HCT116 (cell line): ENCODE measurements around the gene SLC8A1. TPM values are rescaled to one million over a fixed set of nuclear protein-coding genes. Genes with fewer than 3 reads are reported as not detected.

ENCODE experiments used
- ATAC-seq: fragments of 200-7000 bp; cut with Tn5 transposase; 2 replicates; pipeline ENCODE4 v1.9.1; 2020; ENCODE audit warnings: mild to moderate bottlenecking, moderate library complexity
- BruUV-seq: library from RNA; stranded (reverse); fragments of 400-500 nt; replicated peaks from 2 replicates; lab custom pipeline; 2021; lab: Mats Ljungman, UMichigan
- CTCF ChIA-PET: fragments of 300-600 bp; sonication (Branson Sonifier 250); formaldehyde crosslinking; loops from one replicate; lab custom pipeline; 2021; ENCODE audit warnings: antibody characterized with exemption; lab: Charles Lee
- POLR2A ChIA-PET: fragments of 300-600, 350-600 bp; sonication (Branson Sonifier 250); formaldehyde crosslinking; loops from one replicate; lab custom pipeline; 2021; ENCODE audit warnings: antibody characterized with exemption; lab: Charles Lee
- RAD21 ChIA-PET, 2 experiments: fragments of 300-600 bp; sonication (Branson Sonifier 250); formaldehyde crosslinking; loops; one replicate each; lab custom pipeline; 2023; ENCODE audit warnings: low total read pairs in 2 of 2; ENCODE audit not compliant: uncharacterized antibody in 2 of 2, unreplicated experiment in 2 of 2, low non-redundant PET in 1 of 2; lab: Charles Lee
- DNase-seq: peaks from one replicate; pipeline ENCODE4 v3.0.0-alpha.2; 2010; ENCODE audit warnings: low read depth, low spot score
- H2AFZ ChIP-seq: fragments of 200-600 bp; shearing (Covaris generic), sonication (generic); 2 replicates; pipeline ENCODE4 v1.6.1; 2017; ENCODE audit warnings: low read depth, mixed run types, mixed read lengths, antibody characterized with exemption, low read length; ENCODE audit not compliant: poor library complexity, severe bottlenecking
- H3K27ac ChIP-seq: 2 replicates; pipeline ENCODE4 v1.5.1; 2012; ENCODE audit warnings: low read depth, low read length
- H3K27me3 ChIP-seq: fragments of 200-600 bp; sonication (generic); 2 replicates; pipeline ENCODE4 v1.6.1; 2016; ENCODE audit warnings: mixed run types, low read length, mixed read lengths; ENCODE audit not compliant: insufficient read depth
- H3K36me3 ChIP-seq, 2 experiments: fragments of 200-500 bp in 1 of 2; fragments of 200-600 bp in 1 of 2; sonication (Bioruptor generic) in 1 of 2; sonication (generic) in 1 of 2; 2 replicates each; pipeline versions ENCODE4 v1.5.1 to v1.6.1; 2014 to 2016; ENCODE audit warnings: low read length in 2 of 2, inconsistent platforms in 1 of 2, mixed read lengths in 1 of 2, mixed run types in 1 of 2; ENCODE audit not compliant: insufficient read depth in 2 of 2, control insufficient read depth in 1 of 2
- H3K4me1 ChIP-seq, 2 experiments: fragments of 200-600 bp in 1 of 2; sonication (generic) in 1 of 2; 2 replicates each; pipeline versions ENCODE4 v1.5.1 to v1.6.1; 2012 to 2017; ENCODE audit warnings: low read length in 2 of 2, inconsistent platforms in 1 of 2, mild to moderate bottlenecking in 1 of 2, mixed read lengths in 1 of 2, mixed run types in 1 of 2, moderate library complexity in 1 of 2; ENCODE audit not compliant: insufficient read depth in 2 of 2, control insufficient read depth in 1 of 2
- H3K4me2 ChIP-seq: fragments of 200-600 bp; sonication (generic); 2 replicates; pipeline ENCODE4 v1.6.1; 2017; ENCODE audit warnings: mixed run types, low read length, mixed read lengths
- H3K4me3 ChIP-seq, 2 experiments: fragments of 200-600 bp in 1 of 2; sonication (generic) in 1 of 2; replicated peaks in 1 of 2; 2 replicates each; pipeline ENCODE4 v1.5.1; 2011 to 2016; ENCODE audit warnings: low read length in 2 of 2, control low read depth in 1 of 2, low read depth in 1 of 2, mild to moderate bottlenecking in 1 of 2, mixed read lengths in 1 of 2, mixed run types in 1 of 2
- H3K79me2 ChIP-seq: fragments of 200-600 bp; sonication (generic); 2 replicates; pipeline ENCODE4 v1.6.1; 2017; ENCODE audit warnings: mild to moderate bottlenecking, mixed run types, low read length, moderate library complexity, mixed read lengths; ENCODE audit not compliant: insufficient read depth
- H3K9ac ChIP-seq: fragments of 200-600 bp; sonication (generic); 2 replicates; pipeline ENCODE4 v1.6.1; 2016; ENCODE audit warnings: low read length, mixed read lengths
- H3K9me2 ChIP-seq: fragments of 200-600 bp; sonication (generic), shearing (Covaris generic); 2 replicates; pipeline ENCODE4 v1.6.1; 2017; ENCODE audit warnings: mixed run types, mild to moderate bottlenecking, moderate library complexity; ENCODE audit not compliant: insufficient read depth
- H3K9me3 ChIP-seq, 2 experiments: fragments of 200-500 bp in 1 of 2; fragments of 200-600 bp in 1 of 2; sonication (Bioruptor generic) in 1 of 2; sonication (generic) in 1 of 2; 2 replicates each; pipeline ENCODE4 v1.6.1; 2014 to 2017; ENCODE audit warnings: low read length in 2 of 2, mixed read lengths in 2 of 2, inconsistent platforms in 1 of 2, low read depth in 1 of 2, mild to moderate bottlenecking in 1 of 2, mixed run types in 1 of 2, moderate library complexity in 1 of 2; ENCODE audit not compliant: control insufficient read depth in 1 of 2, insufficient read depth in 1 of 2
- H4K20me1 ChIP-seq: fragments of 200-600 bp; sonication (generic), shearing (Covaris generic); 2 replicates; pipeline ENCODE4 v1.6.1; 2017; ENCODE audit warnings: mixed run types, mild to moderate bottlenecking, moderate library complexity; ENCODE audit not compliant: insufficient read depth
- CEBPB ChIP-seq: IDR thresholded peaks from 2 replicates; pipeline ENCODE4 v1.6.1; 2012; ENCODE audit warnings: low read depth
- CTCF ChIP-seq, 3 experiments: fragments of 200-600 bp in 1 of 3; sonication (generic) in 1 of 3; IDR thresholded peaks in 2 of 3; conservative IDR thresholded peaks in 1 of 3; 2 replicates each; pipeline ENCODE4 v1.5.1; 2012 to 2017; ENCODE audit warnings: low read depth in 2 of 3, low read length in 2 of 3, antibody characterized with exemption in 1 of 3, borderline replicate concordance in 1 of 3, control low read depth in 1 of 3, mild to moderate bottlenecking in 1 of 3, mixed read lengths in 1 of 3, mixed run types in 1 of 3, moderate library complexity in 1 of 3; ENCODE audit not compliant: insufficient read depth in 1 of 3
- EZH2 ChIP-seq: fragments of 200-600 bp; sonication (generic); IDR thresholded peaks from 2 replicates; pipeline ENCODE4 v1.6.1; 2017; ENCODE audit warnings: antibody characterized with exemption, mixed run types
- EZH2phosphoT487 ChIP-seq: fragments of 200-600 bp; IDR thresholded peaks from 2 replicates; pipeline ENCODE4 v1.6.1; 2018; ENCODE audit warnings: antibody characterized with exemption, borderline replicate concordance
- FOSL1 ChIP-seq: IDR thresholded peaks from 2 replicates; pipeline ENCODE4 v1.6.1; 2012; ENCODE audit warnings: low read depth
- SP1 ChIP-seq: IDR thresholded peaks from 2 replicates; pipeline ENCODE4 v1.6.1; 2012; ENCODE audit warnings: low read depth
- SRF ChIP-seq: IDR thresholded peaks from 2 replicates; pipeline ENCODE4 v1.6.1; 2012; ENCODE audit warnings: low read depth
- ZBTB33 ChIP-seq: IDR thresholded peaks from 2 replicates; pipeline ENCODE4 v1.6.1; 2011; ENCODE audit warnings: mild to moderate bottlenecking, low read length, moderate library complexity; ENCODE audit not compliant: insufficient replicate concordance; ENCODE audit errors: extremely low read depth
- intact Hi-C: fragments of 100-400 bp; cut with micrococcal nuclease; formaldehyde crosslinking; loops from 2 replicates; pipeline ENCODE4 v1.10.0; 2022
- total RNA-seq: library from RNA; stranded (reverse); gene quantifications from one replicate; pipeline ENCODE4 v1.2.1, GENCODE V29; 2021; ENCODE audit not compliant: unreplicated experiment

SLC8A1 gene
- total RNA-seq, 1 experiment from 2014 or later: 0.07 TPM

GRCh38 chr2:40485854-40486253 lies 34.0 kb upstream of the SLC8A1 start:
- Histone ChIP-seq H3K9me2 (no peaks in the 10 kb centered on the region), H2AFZ (no peak overlapping the region), H4K20me1 (no peaks in the 10 kb centered on the region), H3K27me3 (peaks cover 3% of the 10 kb centered on the region; the same call in 1 of the 2 replicates), H3K9me3 (no peaks in the 10 kb centered on the region), H3K9ac (no peak overlapping the region), H3K36me3 (no peaks in the 10 kb centered on the region), H3K4me2 (no peak overlapping the region), H3K4me3 (no peak overlapping the region), H3K79me2 (no peaks in the 10 kb centered on the region), H3K27ac (no peak overlapping the region), H3K4me1 (no peaks in the 10 kb centered on the region)
- no TSS peak for BruUV-seq
- ChIA-PET RAD21 (no interaction called here), CTCF (no interaction called here), POLR2A (no interaction called here)
- DNase-seq (no peak), ATAC-seq (no peak)
- TF ChIP-seq FOSL1: no peak
- TF ChIP-seq SP1: no peak
- no peak for TF ChIP-seq CTCF (IDR thresholded peaks at IDR 0.05 in 2 of 3, conservative IDR thresholded peaks at IDR 0.05 in 1 of 3; ENCODE audit: borderline replicate concordance in 1 of 3, insufficient read depth in 1 of 3, low read depth in 2 of 3, low read length in 2 of 3)
- TF ChIP-seq EZH2: no peak
- TF ChIP-seq SRF: no peak
- no peak for TF ChIP-seq ZBTB33
- no peak for TF ChIP-seq EZH2phosphoT487
- no peak for TF ChIP-seq CEBPB
- intact Hi-C loops: loop anchor here (5.0 kb wide), 1 partner anchor 574 kb away; no protein-coding TSS in a partner anchor
